SK-N-MC (cell line): Measurements from ENCODE around the gene ZNF526.

ENCODE experiments used
- EZH2 ChIP-seq: fragments of 200-600 bp; sonication (generic); IDR thresholded peaks from one replicate; pipeline ENCODE4 v1.6.1; 2017; ENCODE audit warnings: antibody characterized with exemption
- POLR2AphosphoS5 ChIP-seq: IDR thresholded peaks from 2 replicates; pipeline ENCODE4 v1.6.1; 2012; ENCODE audit warnings: mild to moderate bottlenecking, low read depth, low read length, borderline replicate concordance

GRCh38 chr19:42174188-42174587 lies 45.9 kb upstream of the ZNF526 start:
- TF ChIP-seq POLR2AphosphoS5 (no peak), EZH2 (no peak)
